SK-N-SH treated with all-trans-retinoic acid at 6 μM for 48 hours (cell line): Measurements from ENCODE around the gene PLIN5.

Experiments
- ATAC-seq: fragments of 200-7000 bp; cut with Tn5 transposase; 3 replicates; pipeline ENCODE4 v1.9.1; 2020; ENCODE audit warnings: mild to moderate bottlenecking, moderate library complexity
- ARNTL ChIP-seq: fragments of 450-650 bp; formaldehyde crosslinking; IDR thresholded peaks from 2 replicates; pipeline ENCODE4 v1.5.0; 2020; ENCODE audit warnings: low read depth, mild to moderate bottlenecking, moderate library complexity, borderline replicate concordance
- BACH2 ChIP-seq: fragments of 250-450 bp; sonication (Bioruptor Pico); IDR thresholded peaks from 2 replicates; pipeline ENCODE4 v1.9.0; 2021; ENCODE audit warnings: mild to moderate bottlenecking, borderline replicate concordance
- CSDC2 ChIP-seq: fragments of 250-450 bp; sonication (Bioruptor Pico); IDR thresholded peaks from 2 replicates; pipeline ENCODE4 v1.5.0; 2020; ENCODE audit warnings: mild to moderate bottlenecking, moderate library complexity
- ESRRG ChIP-seq: fragments of 250-450 bp; sonication (Bioruptor Pico); IDR thresholded peaks from 2 replicates; pipeline ENCODE4 v1.6.1; 2021; ENCODE audit warnings: mild to moderate bottlenecking
- ISL1 ChIP-seq: fragments of 250-450 bp; sonication (Bioruptor Pico); IDR thresholded peaks from 2 replicates; pipeline ENCODE4 v2.1.2; 2022; ENCODE audit warnings: mild to moderate bottlenecking, moderate library complexity
- PPARA ChIP-seq: fragments of 250-450 bp; sonication (Bioruptor Pico); IDR thresholded peaks from 2 replicates; pipeline ENCODE4 v1.5.0; 2020; ENCODE audit warnings: mild to moderate bottlenecking, borderline replicate concordance
- RARB ChIP-seq: fragments of 250-450 bp; sonication (Bioruptor Pico); IDR thresholded peaks from 2 replicates; pipeline ENCODE4 v1.8.0; 2021; ENCODE audit warnings: mild to moderate bottlenecking, moderate library complexity
- SNAI2 ChIP-seq: fragments of 250-450 bp; sonication (Bioruptor Pico); IDR thresholded peaks from 2 replicates; pipeline ENCODE4 v1.5.0; 2020; ENCODE audit warnings: mild to moderate bottlenecking, moderate library complexity
- TCF4 ChIP-seq: fragments of 250-450 bp; sonication (Bioruptor Pico); IDR thresholded peaks from 2 replicates; pipeline ENCODE4 v1.8.0; 2021; ENCODE audit warnings: mild to moderate bottlenecking, moderate library complexity, borderline replicate concordance
- ZFP30 ChIP-seq: fragments of 450-650 bp; formaldehyde crosslinking; IDR thresholded peaks from 2 replicates; pipeline ENCODE4 v1.5.0; 2022; ENCODE audit warnings: mild to moderate bottlenecking, moderate library complexity
- ZNF565 ChIP-seq: fragments of 450-650 bp; formaldehyde crosslinking; conservative IDR thresholded peaks from 2 replicates; pipeline ENCODE4 v1.5.0; 2020; ENCODE audit warnings: low read depth, mild to moderate bottlenecking, moderate library complexity
- ZNF70 ChIP-seq: fragments of 450-650 bp; formaldehyde crosslinking; IDR thresholded peaks from 2 replicates; pipeline ENCODE4 v1.5.0; 2020; ENCODE audit warnings: mild to moderate bottlenecking, moderate library complexity
- TF ChIP-seq, protein P1 (sequence below): fragments of 250-450 bp; sonication (Bioruptor Pico); IDR thresholded peaks from 2 replicates; pipeline ENCODE4 v1.8.0; 2021; ENCODE audit warnings: low read depth, mild to moderate bottlenecking, moderate library complexity, borderline replicate concordance
- TF ChIP-seq, protein P2 (sequence below): fragments of 250-450 bp; sonication (Bioruptor Pico); IDR thresholded peaks from 2 replicates; pipeline ENCODE4 v1.5.0; 2020; ENCODE audit warnings: mild to moderate bottlenecking, moderate library complexity
- TF ChIP-seq, protein P3 (sequence below): fragments of 250-450 bp; sonication (Bioruptor Pico); IDR thresholded peaks from 2 replicates; pipeline ENCODE4 v1.5.1; 2020; ENCODE audit warnings: low read depth, mild to moderate bottlenecking, moderate library complexity
- TF ChIP-seq, protein P4 (sequence below): fragments of 250-450 bp; sonication (Bioruptor Pico); IDR thresholded peaks from 2 replicates; pipeline ENCODE4 v1.8.0; 2020; ENCODE audit warnings: mild to moderate bottlenecking, moderate library complexity, borderline replicate concordance

Gene PLIN5

DNA sequence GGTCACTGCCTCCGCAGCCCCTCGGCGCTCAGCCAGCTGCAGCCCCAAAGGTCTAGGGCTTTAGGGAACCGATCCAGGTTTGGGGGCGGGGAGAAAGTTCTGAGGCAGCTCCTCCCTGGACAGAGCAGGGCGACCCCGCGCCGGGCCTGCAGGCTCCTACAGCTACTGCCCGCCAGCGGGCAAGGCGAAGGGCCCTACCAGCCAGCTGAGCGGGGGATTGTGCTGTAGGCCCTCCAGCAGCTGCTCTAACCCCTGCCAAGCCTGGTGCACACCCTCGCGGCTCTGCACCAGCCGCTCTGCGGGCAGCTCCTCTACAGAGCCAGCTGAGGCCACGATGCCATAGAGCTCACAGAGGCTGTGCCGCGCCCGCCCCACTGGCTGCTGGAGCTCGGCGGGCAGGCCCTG is 30.7 kb downstream of the PLIN5 start (continued):
- TF ChIP-seq ZNF70 (CRISPR knock-in tag): no peak
- TF ChIP-seq, all 23 proteins: peak for 0

DNA sequence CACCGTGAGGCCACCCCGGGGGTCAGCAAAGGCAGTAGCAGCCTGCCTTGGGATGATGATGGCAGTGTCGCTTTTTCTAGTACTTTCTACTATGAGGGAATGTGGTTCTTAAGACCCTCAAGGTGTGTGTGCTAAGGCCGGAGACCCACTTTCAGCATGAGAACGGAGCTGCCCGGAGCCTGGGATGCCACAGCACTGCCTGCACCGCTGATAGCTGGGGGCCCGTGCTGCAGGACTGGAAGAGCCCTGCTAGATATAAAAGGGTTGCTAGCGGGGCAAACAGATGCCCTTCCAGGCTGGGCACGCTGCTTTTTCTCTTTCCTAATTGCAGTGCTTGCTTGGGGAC is 31.2 kb downstream of the PLIN5 start:
- TF ChIP-seq RARB (CRISPR knock-in tag) (no peak), TCF4 (CRISPR knock-in tag) (no peak), CSDC2 (no peak), PPARA (CRISPR knock-in tag) (no peak), ZFP30 (no peak)
- TF ChIP-seq, protein P1, sequence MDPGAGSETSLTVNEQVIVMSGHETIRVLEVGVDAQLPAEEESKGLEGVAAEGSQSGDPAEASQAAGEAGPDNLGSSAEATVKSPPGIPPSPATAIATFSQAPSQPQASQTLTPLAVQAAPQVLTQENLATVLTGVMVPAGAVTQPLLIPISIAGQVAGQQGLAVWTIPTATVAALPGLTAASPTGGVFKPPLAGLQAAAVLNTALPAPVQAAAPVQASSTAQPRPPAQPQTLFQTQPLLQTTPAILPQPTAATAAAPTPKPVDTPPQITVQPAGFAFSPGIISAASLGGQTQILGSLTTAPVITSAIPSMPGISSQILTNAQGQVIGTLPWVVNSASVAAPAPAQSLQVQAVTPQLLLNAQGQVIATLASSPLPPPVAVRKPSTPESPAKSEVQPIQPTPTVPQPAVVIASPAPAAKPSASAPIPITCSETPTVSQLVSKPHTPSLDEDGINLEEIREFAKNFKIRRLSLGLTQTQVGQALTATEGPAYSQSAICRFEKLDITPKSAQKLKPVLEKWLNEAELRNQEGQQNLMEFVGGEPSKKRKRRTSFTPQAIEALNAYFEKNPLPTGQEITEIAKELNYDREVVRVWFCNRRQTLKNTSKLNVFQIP (CRISPR knock-in tag): no peak
- TF ChIP-seq, protein P2, sequence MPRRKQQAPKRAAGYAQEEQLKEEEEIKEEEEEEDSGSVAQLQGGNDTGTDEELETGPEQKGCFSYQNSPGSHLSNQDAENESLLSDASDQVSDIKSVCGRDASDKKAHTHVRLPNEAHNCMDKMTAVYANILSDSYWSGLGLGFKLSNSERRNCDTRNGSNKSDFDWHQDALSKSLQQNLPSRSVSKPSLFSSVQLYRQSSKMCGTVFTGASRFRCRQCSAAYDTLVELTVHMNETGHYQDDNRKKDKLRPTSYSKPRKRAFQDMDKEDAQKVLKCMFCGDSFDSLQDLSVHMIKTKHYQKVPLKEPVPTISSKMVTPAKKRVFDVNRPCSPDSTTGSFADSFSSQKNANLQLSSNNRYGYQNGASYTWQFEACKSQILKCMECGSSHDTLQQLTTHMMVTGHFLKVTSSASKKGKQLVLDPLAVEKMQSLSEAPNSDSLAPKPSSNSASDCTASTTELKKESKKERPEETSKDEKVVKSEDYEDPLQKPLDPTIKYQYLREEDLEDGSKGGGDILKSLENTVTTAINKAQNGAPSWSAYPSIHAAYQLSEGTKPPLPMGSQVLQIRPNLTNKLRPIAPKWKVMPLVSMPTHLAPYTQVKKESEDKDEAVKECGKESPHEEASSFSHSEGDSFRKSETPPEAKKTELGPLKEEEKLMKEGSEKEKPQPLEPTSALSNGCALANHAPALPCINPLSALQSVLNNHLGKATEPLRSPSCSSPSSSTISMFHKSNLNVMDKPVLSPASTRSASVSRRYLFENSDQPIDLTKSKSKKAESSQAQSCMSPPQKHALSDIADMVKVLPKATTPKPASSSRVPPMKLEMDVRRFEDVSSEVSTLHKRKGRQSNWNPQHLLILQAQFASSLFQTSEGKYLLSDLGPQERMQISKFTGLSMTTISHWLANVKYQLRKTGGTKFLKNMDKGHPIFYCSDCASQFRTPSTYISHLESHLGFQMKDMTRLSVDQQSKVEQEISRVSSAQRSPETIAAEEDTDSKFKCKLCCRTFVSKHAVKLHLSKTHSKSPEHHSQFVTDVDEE: no peak
- ATAC-seq: no peak

DNA sequence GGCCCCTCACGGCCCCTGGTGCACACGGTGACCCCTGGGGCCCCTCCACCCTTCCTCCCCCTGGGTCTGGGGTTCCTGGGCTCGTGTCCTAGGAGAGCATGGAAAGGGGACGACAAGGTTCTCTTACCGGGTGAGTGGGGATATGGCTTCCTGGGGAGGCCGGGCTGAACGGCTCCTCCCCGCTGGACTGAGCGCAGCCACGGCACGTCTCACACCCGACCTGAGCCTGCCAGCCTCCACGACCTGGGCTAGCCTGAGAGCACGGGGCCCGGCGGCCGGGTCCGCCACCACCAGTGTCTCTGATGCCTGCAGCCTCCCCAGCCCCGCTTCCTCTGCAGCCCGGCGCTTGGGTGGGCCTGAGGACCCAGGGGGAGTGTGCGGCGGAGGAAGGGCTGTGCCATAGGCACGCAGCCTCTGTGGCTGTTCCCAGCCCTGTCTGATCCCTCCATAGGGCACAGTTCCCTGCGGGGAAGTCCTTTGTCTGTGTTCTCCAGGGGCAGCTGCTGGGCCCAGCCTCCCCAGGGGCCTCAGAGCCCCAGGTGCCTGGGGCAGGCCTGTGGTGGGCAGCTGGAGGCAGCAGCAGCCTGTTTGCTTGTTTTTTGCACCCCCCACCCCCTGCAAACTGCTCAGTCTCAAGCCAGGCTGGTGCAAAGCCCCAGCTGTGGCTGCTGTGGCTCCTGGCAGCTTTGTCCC is 31.7 kb downstream of the PLIN5 start:
- ATAC-seq: no peak
- TF ChIP-seq PPARA (CRISPR knock-in tag) (no peak), ZNF565 (no peak), ZNF70 (CRISPR knock-in tag) (no peak), BACH2 (CRISPR knock-in tag) (no peak), TCF4 (CRISPR knock-in tag) (no peak), RARB (CRISPR knock-in tag) (no peak)

DNA sequence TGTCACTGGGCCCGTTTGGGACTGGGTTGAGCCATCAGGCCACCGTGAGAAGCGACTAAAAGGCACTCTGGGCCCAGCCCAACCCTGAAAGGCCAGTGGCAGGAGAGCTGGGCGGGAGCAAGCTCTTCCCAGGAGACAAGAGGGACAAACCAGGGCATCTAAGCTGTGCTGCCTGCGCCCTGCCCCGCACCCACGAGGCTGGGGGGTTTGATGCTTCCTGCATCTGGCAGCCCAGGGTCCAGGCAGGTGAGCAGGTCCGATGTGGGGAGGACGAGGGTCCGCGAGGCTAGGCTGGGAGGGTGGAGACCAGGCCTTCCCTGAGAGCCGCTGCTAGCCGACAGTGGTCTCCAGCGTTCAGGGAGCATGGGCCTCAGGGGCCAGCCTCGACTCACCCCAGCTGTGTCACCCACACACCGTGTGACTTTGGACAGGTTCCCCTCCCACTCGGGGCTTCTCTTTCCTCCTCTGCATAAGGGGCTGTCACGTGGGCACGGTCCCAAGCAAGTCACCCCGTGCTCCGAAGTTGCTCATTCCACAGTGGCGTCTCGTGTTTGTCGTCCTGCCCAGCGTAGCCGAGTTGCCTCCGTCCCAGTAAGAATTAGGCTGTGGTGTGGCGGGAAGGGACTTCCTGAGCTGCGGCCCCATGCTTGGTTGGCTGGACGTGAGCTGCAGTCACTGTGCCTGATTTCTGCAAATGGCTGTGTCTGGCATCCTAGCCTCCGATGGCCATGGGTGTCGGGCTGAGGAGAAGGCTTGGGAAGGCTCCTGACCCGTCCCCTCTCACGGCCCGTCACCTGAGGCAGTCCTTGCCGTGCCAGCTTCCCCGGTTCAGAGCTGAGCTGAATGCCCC is 32.5 kb downstream of the PLIN5 start:
- no peak for ATAC-seq
- TF ChIP-seq ARNTL (CRISPR knock-in tag): no peak
- TF ChIP-seq, all 23 proteins: peak for 0

DNA sequence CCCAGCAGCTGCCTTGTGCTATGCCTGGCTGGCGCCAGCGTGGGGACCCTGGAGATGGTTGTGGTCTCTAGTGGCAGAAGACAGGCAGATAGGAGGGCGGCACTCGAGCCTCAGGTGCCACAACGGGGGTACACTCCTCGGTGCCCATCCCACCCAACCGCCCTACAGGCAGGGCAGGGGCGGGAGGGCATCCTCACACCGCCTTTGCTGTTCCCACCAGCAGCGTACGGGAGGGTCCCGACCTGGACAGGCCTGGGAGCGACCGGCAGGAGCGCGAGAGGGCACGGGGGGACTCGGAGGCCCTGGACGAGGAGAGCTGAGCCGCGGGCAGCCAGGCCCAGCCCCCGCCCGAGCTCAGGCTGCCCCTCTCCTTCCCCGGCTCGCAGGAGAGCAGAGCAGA is 33.3 kb downstream of the PLIN5 start:
- no peak for TF ChIP-seq CSDC2
- no peak for TF ChIP-seq ZNF565
- TF ChIP-seq, protein P1 (CRISPR knock-in tag): no peak
- TF ChIP-seq, protein P3, sequence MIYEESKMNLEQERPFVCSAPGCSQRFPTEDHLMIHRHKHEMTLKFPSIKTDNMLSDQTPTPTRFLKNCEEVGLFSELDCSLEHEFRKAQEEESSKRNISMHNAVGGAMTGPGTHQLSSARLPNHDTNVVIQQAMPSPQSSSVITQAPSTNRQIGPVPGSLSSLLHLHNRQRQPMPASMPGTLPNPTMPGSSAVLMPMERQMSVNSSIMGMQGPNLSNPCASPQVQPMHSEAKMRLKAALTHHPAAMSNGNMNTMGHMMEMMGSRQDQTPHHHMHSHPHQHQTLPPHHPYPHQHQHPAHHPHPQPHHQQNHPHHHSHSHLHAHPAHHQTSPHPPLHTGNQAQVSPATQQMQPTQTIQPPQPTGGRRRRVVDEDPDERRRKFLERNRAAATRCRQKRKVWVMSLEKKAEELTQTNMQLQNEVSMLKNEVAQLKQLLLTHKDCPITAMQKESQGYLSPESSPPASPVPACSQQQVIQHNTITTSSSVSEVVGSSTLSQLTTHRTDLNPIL (CRISPR knock-in tag): no peak
- TF ChIP-seq, all 23 proteins: peak for 0
- ATAC-seq: no peak

DNA sequence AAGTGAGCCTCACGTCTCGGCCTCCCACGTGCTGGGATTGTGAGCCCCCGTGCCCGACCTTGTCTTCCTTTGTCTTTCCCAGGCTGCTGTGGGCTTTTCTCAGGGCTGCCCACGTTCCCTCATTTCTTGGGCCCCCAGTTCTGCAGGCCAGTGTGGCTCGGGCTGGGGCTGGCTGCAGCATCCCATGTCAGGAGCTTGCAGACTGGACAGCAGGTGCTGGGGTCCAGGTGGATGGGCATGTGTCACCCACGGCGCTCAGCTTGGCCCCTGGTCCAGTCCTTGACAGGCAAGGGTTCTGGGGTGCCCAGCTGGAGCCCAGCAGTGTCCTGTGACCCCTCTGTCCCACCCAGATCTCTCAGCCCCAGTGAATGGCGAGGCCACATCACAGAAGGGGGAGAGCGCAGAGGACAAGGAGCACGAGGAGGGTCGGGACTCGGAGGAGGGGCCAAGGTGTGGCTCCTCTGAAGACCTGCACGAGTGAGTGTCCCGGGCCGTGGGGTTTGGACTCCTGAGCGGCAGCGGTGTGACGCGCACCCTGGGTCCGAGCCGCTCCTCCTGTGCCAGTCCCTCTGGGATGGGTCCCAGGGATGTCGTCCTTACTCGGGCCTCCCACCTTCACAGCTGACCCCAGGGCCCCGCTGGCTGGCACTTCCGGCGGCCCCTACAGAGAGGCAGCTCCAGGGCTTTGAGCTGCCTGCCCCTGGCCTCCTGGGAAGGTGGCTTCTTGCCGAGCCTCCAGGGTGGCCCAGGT is 34.0 kb downstream of the PLIN5 start:
- no peak for ATAC-seq
- TF ChIP-seq ESRRG (no peak), SNAI2 (CRISPR knock-in tag) (no peak), ZNF70 (CRISPR knock-in tag) (no peak), ZFP30 (no peak), PPARA (CRISPR knock-in tag) (no peak), ISL1 (CRISPR knock-in tag) (no peak), CSDC2 (no peak), ARNTL (CRISPR knock-in tag) (no peak)
- TF ChIP-seq, protein P4, sequence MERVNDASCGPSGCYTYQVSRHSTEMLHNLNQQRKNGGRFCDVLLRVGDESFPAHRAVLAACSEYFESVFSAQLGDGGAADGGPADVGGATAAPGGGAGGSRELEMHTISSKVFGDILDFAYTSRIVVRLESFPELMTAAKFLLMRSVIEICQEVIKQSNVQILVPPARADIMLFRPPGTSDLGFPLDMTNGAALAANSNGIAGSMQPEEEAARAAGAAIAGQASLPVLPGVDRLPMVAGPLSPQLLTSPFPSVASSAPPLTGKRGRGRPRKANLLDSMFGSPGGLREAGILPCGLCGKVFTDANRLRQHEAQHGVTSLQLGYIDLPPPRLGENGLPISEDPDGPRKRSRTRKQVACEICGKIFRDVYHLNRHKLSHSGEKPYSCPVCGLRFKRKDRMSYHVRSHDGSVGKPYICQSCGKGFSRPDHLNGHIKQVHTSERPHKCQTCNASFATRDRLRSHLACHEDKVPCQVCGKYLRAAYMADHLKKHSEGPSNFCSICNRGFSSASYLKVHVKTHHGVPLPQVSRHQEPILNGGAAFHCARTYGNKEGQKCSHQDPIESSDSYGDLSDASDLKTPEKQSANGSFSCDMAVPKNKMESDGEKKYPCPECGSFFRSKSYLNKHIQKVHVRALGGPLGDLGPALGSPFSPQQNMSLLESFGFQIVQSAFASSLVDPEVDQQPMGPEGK (CRISPR knock-in tag): no peak
- TF ChIP-seq, protein P2: no peak
